HG03103 (cell line): ENCODE data around the gene GSTT4.
"Not testable (repeated sequence)": the region's sequence is repeated elsewhere in the genome, so short reads cannot be mapped to it uniquely, and the experiment has no call there.

Experiments
- ATAC-seq: cut with Tn5 transposase; IDR thresholded peaks from one replicate; pipeline ENCODE4 v1.9.1; 2021; ENCODE audit warnings: low read depth; ENCODE audit not compliant: unreplicated experiment

GSTT4 gene

GRCh38 chr22:23993080-23993479 lies 12.2 kb downstream of the GSTT4 start:
- not testable (repeated sequence) for ATAC-seq

DNA sequence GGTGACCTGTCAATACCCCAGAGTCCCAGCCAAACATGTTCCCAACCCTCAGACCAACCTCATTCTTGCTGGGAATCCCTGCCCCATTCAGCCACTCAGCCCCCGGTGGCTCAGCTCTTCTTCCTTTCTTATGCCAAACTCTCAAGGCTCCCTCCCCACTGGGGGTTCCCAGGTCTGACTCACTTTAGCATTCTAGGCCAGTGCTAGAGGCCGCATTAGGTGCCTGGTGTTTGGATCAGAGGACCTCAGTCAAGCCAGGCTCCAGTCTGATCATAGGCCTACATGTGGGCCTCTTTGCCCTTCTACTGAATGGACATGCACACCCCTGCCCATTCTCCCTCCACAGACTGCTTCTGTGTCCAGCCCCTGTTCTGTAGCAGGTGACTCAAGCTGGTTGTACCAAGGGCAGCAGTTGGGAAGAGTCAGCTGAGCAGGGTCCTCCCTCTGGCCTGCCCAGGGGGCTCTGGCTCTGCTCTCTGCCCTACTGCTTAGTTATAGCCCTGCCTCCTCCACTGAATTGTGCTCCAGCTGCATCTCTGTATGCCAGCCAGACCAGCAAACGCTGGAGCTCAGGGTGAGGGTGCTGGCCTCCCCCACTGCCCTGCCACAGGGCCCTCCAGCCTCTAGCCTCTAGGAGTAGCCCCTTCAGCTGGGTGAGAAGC lies 15.5 kb downstream of the GSTT4 start:
- ATAC-seq: not testable (repeated sequence)

DNA sequence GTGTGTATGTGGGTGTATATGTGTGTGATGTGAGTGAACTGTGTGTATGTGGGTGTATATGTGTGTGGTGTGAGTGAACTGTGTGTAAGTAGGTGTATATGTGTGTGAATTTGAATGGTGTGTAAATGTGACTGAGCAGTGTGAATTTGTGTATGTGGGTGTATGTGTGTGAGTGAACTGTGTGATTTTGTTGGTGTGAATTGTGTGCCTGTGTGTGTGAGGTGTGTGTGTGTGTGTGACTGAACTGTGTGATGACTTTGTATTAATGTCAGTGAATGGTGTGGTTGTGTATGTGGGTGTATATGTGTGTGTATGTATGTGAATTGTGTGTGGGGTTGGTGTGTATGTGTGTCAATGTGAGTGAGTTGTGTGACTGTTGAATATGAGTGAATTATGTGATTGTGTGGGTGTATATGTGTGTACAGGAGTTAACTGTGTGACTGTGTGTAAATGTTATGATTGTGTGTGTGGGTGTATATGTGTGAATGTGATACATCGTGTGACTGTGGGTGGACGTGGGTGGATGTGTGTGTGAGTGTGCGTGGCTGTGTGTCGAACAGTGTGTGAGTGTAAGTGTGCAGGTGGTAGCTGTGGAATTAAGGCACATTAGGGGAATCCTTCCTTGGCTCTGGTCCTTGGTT lies 18.6 kb downstream of the GSTT4 start:
- not testable (repeated sequence) for ATAC-seq

DNA sequence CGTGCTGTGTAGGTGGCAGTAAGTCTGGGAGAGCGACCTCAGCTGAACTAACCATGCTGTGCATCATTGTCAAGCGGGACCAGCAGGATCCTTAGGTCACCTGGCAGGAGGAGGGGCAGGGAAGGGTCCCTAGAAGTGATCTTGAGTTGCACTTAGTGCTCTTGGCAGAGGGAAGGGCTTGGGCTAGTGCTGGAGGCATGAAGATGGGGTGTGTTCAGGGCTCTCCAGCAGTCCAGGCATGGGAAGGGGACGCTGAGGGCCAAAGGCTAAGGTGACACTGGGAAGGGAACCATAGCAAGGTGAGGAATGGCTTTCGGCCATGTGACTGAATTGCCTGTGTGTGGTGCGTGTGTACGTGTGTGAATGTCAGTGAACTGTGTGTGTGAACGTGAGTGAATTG lies 19.2 kb downstream of the GSTT4 start:
- ATAC-seq: not testable (repeated sequence)

DNA sequence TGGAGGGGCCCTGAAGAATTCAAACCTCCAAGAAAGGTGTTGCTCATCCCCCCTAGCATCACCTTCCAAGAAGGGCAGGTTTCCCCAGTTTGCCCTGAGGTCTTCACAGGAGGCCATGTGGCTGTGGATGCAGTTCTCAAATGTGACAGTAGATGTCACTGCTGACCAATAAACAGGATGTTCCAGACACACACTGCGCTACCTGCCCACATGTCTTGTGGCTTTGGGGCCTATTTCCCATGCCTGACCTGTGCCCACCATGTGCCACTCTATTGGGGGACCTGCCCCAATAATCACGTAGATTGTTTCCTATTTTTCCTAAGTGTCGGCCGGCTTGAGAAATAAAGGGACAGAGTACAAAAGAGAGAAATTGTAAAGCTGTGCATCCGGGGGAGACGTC lies 20.8 kb downstream of the GSTT4 start:
- ATAC-seq: no peak

DNA sequence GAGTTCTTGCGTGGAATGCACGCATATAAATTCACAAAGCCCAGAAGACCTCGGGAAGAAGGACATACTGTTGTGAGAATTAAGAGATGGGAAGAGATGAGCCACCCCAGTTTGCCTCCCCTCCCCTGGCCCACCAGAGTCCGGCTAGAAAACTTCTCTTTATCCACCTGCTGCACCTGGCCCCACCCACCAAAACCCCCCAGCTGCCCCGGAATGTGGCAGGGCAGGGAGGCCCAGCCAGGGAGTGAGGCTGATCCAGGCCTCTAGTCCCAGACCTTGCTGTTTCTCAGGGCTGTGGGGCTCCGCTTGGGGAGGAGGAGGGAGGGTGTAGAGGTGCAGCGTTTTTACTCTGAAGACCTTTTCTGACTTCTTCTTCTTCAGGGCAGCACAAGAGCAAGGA lies 24.7 kb downstream of the GSTT4 start:
- not testable (repeated sequence) for ATAC-seq

DNA sequence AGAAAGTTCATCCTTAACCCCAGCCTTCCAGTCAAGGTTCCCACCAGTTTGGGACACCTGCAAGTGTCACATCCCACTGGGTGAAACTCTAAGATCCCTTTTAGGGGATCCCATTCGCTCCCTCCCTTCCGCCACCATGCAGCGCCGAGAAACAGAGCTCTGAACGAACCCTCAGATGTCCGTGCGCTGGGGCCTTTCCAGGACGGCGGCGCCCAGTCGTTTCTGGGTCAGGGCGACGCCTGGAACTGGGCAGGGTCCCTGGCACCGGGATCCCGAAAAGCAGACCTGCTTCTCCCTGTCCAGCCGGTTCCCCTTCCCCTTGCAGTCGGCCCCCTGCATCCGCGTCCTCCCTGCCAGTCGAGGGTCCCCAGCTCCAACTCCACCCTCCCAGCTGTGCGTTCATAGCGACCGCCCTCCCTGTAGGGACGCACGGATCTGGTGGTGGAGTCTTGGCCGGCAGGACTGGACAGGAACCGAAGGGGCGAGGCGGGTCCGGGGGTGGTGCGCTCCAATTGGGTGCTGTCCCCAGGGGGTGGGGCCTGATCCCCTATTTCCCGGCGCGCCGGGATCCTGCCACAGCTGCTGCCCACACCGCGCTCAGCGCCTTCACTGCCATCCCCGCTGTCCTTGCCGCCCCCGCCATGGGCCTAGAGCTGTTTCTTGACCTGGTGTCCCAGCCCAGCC lies 25.6 kb downstream of the GSTT4 start, which contains the start of gene GSTT2:
Gene GSTT2, plus strand, starts transcription at position 578 of the 684 bp plus-strand sequence.
- not testable (repeated sequence) for ATAC-seq

DNA sequence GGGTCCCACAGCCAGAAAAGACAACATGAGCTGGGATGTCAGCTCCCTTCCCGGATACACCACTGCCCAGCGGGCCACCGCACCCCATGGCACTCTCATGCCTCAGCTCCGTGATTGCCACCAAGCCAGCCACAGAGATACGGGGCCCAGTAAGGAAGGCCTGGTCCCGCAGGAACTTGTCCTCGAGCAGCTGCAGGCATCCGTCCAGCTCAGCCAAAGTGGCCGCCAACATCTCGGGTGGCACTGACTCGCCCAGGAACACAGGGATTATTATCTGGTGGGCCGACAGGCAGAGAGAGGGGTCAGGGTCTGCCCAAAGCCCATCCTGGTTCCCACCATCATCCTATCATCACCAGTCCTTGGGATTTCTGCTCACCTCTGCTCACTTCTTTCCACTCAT lies 27.9 kb downstream of the GSTT4 start:
- ATAC-seq: not testable (repeated sequence)

GRCh38 chr22:23974836-23975352 lies 30.4 kb downstream of the GSTT4 start:
- not testable (repeated sequence) for ATAC-seq

GRCh38 chr22:23974345-23974744 lies 30.9 kb downstream of the GSTT4 start, which contains the start of gene DDT:
Gene DDT, minus strand, starts transcription at chr22:23974441. Its CDS starts 27 bp downstream, at chr22:23974414.
- peak; percentile 85 for ATAC-seq

- ATAC-seq: not testable (repeated sequence)
Observed at GRCh38 chr22:23971927-23972326, 33.3 kb downstream of the GSTT4 start.

DNA sequence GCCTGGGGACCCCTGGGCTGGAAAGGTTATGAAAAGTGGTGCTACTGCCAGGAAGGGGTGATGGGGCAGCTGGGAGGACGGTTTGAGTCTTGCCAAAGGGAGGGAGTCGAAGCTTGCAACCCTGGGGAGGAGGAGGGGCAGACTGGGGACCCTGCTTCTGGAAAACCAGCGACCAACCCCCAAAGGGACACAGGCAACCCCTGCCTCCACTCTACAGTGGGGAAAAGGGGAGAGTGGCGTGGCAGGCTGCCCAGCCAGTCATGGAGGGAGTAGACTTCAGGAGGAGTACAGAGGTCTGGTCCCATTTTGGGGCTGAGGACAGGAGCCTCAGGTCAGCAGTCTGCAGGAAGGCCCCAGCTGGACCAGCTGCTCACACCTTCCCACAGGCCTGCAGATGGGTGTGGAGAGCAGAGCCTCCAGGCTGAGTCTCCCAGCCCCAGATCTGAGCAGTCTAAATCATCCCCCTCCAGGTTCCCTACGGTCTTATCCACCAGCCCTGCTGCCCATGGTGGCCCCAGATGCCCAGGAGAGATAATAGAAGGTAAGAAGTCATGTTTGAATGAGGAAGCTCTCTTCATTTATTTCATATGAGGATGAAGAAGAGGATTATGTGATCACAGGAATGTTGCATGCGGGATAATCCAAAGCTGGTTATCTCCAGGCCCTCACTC lies 34.3 kb downstream of the GSTT4 start:
- ATAC-seq: no peak

DNA sequence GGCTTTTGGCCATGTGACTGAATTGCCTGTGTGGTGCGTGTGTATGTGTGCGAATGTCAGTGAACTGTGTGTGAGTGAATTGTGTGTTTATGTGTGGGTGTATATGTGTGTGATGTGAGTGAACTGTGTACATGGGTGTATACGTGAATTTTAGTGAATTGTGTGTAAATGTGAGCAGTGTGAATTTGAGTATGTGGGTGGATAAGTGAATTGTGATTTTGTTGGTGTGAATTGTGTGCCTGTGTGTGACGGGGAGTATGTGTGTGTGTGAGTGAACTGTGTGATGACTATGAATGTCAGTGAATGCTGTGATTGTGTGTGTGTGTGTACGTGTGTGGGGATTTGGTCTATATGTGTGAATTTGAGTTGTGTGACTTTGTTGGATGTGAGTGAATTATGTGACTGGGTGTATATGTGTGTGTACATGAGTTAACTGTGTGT lies 35.0 kb downstream of the GSTT4 start:
- ATAC-seq: no peak

- no peak for ATAC-seq
Observed at GRCh38 chr22:23969071-23969470, 36.2 kb downstream of the GSTT4 start.

DNA sequence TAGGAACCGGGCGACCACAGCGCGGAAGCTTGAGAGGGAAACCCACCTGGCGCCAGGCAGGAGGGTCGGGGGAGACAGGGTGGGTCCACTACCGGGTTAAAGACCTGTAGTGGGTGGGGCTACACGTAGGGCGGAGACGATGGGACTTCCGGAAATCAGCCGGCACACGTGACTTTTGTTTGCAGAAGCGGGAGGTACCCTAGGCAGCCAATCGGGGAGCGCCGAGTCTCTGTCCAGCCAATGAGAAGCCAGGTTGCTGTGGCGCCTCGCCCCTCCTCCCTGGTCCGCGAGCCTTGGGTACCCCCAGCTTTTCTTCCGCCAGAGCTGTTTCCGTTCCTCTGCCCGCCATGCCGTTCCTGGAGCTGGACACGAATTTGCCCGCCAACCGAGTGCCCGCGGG lies 38.7 kb downstream of the GSTT4 start, which contains the start of gene DDTL:
Gene DDTL, plus strand, starts transcription at position 321 of the 400 bp plus-strand sequence. Its CDS starts 27 bp downstream, at position 348.
- peak; percentile 91 for ATAC-seq

DNA sequence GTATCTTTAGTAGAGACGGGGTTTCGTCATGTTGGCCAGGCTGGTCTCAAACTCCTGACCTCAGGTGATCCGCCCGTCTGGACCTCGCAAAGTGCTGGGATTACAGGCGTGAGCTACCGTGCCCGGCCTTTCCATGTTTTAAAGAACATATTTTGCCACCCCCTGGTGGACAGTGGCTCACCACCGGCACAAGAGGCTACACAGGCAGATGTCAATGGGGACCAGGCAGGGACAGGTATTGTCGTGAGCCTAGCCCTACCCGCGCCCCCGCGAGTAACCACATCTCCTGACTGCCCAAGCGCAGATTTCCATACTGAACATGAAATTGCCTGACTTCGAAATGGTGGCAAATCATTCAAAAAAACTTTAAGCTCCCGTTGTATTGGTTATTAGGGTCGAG lies 39.2 kb downstream of the GSTT4 start:
- not testable (repeated sequence) for ATAC-seq

DNA sequence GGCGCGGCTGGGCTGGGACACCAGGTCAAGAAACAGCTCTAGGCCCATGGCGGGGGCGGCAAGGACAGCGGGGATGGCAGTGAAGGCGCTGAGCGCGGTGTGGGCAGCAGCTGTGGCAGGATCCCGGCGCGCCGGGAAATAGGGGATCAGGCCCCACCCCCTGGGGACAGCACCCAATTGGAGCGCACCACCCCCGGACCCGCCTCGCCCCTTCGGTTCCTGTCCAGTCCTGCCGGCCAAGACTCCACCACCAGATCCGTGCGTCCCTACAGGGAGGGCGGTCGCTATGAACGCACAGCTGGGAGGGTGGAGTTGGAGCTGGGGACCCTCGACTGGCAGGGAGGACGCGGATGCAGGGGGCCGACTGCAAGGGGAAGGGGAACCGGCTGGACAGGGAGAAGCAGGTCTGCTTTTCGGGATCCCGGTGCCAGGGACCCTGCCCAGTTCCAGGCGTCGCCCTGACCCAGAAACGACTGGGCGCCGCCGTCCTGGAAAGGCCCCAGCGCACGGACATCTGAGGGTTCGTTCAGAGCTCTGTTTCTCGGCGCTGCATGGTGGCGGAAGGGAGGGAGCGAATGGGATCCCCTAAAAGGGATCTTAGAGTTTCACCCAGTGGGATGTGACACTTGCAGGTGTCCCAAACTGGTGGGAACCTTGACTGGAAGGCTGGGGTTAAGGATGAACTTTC lies 44.0 kb downstream of the GSTT4 start, which contains the start of gene GSTT2B:
Gene GSTT2B, minus strand, starts transcription at position 112 of the 688 bp plus-strand sequence. Its CDS starts 64 bp downstream, at position 48.
- not testable (repeated sequence) for ATAC-seq

DNA sequence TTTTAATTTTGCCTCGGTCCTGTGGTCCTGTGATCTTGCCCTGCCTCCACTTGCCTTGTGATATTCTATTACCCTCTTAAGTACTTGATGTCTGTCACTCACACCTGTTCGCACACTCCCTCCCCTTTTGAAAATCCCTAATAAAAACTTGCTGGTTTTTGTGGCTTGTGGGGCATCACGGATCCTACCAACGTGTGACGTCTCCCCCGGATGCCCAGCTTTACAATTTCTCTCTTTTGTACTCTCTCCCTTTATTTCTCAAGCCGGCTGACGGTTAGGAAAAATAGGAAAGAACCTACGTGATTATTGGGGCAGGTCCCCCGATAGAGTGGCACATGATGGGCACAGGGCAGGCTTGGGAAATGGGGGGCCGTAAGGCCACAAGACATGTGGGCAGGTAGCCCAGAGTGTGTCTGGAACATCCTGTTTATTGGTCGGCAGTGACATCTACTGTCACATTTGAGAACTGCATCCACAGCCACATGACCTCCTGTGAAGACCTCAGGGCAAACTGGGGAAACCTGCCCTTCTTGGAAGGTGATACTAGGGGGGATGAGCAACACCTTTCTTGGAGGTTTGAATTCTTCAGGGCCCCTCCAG lies 48.9 kb downstream of the GSTT4 start:
- not testable (repeated sequence) for ATAC-seq

DNA sequence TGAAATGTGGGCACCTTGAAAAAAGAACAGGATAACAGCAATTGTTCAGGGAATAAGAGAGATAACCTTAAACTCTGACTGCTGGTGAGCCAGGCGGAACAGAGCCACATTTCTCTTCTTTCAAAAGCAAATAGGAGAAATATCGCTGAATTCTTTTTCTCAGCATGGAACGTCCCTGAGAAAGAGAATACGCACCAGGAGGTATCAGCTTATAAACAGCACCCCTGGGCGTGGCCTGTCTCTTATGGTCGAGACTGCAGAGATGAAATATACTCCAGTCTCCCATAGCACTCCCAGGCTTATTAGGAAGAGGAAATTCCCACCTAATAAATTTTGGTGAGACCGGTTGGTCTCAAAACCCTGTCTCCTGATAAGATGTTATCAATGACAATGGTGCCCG lies 49.4 kb downstream of the GSTT4 start:
- ATAC-seq: not testable (repeated sequence)
